Kidney capillary endothelial cell (primary cell): ENCODE results near the gene TUBB.
A peak's percentile ranks its signal among the peaks of the same experiment; 100 is the strongest.
"Not testable (repeated sequence)": the region's sequence is repeated elsewhere in the genome, so short reads cannot be mapped to it uniquely, and the experiment has no call there.

ENCODE experiments used
- DNase-seq: peaks from one replicate; pipeline ENCODE4 v3.0.0-alpha.2; 2018; ENCODE audit warnings: low spot score

The TUBB gene

GRCh38 chr6:30687659-30688431 is 32.3 kb upstream of the TUBB start:
- no peak for DNase-seq

DNA sequence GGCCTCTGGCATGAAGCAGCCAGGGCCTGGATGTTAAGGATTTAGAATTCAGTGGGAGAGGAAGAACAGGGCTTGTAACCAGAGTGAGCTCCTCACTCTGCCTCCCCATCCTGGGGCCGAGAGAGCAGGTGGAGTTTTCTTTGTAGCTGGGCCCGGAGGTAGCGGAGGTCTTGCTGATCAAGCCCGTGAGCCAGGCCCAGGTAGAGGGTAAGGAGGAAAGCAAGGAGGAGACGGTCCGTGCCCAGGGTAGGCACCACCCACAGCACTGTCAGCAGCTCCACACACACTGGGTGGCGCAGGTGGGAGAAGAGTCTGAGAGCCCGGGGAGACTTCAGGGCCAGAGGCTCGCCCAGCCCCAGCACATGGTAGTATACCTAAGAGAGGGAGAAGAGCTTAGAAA is 31.6 kb upstream of the TUBB start:
- DNase-seq, result no peak

GRCh38 chr6:30689022-30689865 is 30.9 kb upstream of the TUBB start:
- no peak for DNase-seq

DNA sequence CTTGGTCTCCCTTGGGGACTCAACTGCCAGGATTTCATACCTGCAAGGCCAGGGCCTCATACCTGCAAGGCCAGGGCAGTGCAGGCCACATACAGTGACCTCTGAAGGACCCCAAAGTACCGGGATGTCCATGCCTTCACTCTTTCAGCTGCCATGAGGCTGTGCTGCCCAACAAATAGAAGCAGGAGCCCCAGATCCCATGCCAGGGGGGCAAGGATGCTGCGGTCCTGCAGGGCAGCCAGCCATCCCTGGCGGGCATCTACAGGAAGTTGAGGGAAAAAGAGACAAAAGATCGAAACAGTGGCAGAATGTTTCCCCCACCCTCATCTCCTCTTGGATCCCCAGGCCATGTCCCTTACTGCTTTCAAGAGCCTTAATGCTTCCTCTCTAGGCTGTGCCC is 30.2 kb upstream of the TUBB start:
- DNase-seq, result no peak

GRCh38 chr6:30690403-30691207 is 29.5 kb upstream of the TUBB start, which contains the start of gene NRM:
TSS of gene NRM (minus strand) at chr6:30690984. CDS start at chr6:30690974, 10 bp downstream.
- peak; percentile 90 for DNase-seq

DNA sequence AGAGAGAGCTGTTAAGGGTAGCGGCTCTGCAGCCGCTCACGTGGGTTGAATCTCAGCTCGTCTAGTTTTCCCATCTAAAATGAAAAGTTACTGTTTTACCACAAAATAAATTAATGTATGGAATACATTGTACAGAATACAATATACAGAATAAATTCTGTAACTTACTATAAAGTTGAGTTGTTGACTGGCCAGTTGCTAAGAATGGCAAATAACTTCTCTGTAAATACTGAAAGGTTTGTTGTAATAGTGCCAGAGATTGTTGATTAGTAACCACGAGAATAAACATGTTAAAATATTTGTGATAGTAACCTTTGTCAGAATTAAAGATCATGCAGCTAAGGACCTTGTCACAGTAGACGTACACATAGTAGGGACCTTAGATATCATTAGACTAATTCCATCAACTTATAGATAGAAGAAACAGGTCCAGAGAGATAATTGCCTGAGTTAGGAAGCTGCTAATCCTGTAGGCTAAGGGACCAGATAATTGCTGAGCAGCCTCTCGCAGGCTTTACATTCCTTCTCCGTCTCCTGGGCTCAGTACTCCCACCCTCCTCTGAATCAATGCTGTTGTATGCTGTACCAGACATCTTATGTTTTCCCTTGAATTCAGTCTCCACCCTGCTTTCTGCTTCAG is 28.8 kb upstream of the TUBB start:
- DNase-seq, result no peak

DNA sequence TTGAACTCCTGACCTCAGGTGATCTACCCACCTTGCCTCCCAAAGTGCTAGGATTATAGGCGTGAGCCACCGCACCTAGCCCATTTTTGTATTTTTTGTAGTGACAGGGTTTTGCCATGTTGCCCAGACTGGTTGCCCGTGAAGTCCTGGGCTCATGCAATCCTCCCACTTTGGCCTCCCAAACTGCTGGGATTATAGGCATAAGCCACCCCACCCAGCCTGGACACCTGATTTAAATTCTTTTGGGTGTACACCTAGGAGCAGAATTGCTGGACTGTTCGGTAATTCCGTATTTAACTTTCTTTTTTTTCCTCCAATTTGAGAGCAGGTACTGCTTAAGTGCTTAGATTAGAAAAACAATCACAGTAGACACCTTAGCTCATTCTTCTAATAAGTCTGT is 23.7 kb upstream of the TUBB start:
- no peak for DNase-seq

DNA sequence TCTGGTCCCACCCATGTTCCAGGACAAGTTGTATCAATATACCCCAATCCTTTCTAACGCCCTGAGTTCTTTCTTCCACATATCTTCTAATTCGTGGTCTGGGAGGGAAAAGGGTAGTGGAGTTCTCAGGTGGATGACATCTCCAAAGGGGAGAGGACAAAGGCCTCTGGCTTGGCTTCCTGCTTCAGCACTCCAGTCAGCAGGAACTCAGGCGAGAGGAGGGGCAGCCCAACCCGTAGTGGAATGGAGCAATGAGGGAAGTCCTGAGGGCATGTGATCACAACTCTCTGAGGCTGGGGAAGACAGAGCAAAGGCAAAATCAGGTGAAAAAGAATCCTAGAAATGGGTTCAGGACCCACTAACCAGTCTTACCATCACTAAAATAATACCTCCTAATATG is 19.8 kb upstream of the TUBB start:
- DNase-seq, result no peak

DNA sequence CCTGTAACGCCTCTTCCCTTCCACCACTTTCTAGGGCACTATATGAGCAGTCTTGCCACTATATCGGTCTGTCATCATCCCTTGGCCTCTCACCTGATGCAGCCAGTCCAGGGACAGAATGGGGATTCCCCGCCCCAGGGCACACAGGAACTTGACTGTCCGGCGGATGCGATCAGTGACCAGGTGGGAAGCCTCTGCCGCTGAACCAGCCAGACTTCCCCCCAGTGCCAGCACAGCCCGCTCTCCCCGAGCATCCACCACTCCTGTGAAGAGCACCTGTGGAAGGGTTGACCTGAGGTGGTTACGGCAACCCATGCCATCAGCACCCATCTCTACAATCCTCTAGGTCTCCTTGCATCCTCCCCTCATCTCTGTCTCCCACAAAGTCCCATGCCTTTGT is 17.1 kb upstream of the TUBB start:
- DNase-seq, result no peak

GRCh38 chr6:30703821-30704220 is 16.3 kb upstream of the TUBB start:
- DNase-seq, result no peak

- no peak for DNase-seq
These were observed 14.5 kb upstream of the TUBB start for GRCh38 chr6:30705620-30706019.

GRCh38 chr6:30707281-30707850 is 12.8 kb upstream of the TUBB start:
- no peak for DNase-seq

DNA sequence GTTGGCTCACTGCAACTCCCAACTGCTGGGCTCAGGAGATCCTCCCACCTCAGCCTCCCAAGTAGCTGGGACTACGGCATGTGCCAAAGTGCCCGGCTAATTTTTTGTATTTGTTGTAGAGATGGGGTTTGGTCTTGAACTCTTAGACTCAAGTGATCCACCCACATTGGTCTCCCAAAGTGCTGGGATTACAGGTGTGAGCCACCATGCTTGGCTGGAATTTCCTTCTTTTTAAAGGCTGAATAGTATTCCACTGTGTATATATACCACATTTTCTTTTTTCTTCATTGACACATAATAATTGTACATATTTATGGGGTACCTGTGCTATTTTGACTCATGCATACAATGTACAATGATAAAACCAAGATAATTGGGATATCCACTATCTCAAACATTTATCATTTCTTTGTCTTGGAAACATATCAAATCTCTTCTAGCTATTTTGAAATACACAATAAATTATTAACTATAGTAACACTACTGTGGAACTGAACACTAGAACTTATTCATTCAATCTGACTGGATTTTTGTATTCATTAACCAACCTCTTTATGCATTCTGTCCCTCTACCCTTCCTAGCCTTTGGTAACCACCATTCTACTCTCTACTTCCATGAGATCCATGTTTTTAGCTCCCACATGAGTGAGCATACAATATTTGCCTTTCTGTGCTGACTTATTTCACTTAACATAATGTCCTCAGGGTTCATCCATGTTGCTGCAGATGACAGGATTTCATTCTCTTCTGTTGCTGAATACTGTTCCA is 10.9 kb upstream of the TUBB start:
- no peak for DNase-seq

DNA sequence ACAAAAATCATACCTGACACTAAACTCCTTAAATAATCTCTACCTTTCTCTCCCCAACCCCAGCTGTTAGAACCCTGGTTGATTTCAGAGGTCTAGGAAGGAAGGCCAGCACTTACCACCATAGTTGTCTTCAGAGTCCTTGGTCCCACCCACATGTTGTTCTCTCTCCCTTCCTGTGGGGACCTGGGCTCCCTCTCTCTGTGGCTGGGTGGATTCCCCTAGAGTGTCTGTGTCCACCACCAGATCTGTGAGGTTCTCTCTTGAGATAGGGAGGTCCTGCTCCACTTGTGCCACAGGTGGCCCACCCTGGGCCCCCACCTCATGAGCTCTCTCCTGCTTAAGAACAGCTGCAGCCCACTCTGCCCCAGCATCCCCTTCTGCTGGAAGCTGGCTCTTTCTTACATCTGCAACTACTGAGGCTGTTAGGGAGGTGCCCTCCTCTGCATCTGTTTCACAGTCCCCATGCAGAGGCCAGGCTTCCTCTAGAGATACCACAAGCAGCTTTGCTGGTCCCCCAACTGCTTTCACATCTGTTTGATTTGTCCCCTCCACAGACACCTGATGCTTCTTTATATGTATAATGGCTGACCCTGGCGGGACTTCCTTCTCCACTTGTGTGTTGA is 8.3 kb upstream of the TUBB start:
- no peak for DNase-seq

GRCh38 chr6:30712441-30712945 is 7.7 kb upstream of the TUBB start:
- no peak for DNase-seq

- no peak for DNase-seq
These were observed 5.9 kb upstream of the TUBB start for GRCh38 chr6:30714263-30714662.

DNA sequence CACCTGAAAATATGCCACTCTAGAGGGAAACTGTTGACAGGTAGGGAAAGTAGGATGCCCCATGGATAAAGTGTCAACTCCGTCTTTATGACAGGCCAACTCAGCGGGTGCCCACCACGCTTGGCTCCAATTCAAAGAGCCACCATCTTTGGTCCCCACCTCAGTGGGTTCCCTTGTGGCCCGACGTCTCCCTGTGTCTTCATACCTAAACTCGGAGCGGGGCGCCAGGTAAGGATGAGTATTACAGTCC is 3.3 kb upstream of the TUBB start:
- no peak for DNase-seq

DNA sequence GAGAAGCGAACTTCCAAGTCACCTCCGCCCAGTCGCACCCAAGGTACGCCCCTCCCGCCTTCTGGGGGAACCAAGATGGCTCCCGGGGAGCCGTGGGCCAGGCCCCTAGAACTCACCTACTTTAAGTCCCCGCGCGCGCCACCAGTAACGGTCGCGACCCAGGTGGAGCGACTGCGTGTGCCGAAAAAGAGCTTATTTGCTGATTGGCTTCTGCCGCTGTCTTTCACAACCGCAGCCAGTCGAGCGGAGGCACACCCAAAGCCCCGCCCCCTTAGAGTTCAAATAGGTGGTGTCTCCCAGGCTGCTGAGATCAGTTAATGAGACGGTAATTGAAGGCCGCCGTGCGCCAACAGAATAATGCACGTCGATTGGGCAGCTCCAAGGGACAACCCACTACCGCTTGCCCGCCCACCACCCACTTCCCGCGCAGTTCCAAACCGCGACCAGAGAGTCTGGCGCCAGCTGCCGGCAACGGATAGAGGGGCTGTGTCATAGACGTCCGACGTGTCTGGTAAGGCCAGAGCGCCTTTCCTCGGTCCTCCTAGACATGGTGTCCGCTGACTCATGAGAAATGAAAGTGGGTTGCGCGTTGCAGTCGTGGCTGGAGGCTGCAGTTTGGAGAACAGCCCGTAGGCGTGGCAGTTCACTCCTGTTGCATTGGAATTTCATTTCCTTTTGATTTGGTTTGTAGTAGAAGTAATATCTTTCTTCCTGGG is 2.9 kb upstream of the TUBB start, which contains the start of gene MDC1:
MDC1 (minus strand) TSS at position 153 of the 716 bp plus-strand sequence. CDS start 2,106 bp downstream, outside the sequence.
- DNase-seq, result peak; percentile 100

DNA sequence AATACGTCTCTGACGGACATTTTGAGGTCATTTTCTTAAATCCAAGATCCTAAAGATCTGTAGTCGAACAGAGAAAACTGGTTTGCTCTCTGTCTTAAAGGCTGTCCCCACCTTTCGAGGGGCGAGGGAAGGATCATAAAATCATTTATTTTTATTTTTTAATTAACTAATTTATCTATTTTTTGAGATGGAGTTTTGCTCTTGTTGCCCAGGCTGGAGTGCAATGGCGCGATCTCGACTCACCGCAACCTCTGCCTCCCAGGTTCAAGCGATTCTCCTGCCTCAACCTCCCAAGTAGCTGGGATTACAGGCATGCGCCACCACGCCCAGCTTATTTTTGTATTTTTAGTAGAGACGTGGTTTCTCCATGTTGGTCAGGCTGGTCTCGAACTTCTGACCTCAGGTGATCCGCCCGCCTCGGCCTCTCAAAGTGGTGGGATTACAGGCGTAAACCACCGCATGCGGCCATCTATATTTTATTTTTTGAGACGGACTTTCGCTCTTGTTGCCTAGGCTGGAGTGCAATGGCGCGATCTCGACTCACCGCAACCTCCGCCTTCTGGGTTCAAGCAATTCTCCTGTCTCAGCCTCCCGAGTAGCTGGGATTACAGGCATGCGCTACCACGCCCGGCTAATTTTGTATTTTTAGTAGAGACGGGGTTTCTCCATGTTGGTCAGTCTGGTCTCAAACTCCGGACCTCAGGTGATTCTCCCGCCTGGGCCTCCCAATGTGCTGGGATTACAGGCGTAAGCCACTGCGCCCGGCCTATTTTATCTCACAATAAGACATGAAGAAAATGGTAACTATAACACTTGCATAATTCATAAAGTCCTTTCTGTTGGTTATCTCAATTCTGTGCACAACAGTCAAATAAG is 2.1 kb upstream of the TUBB start:
- not testable (repeated sequence) for DNase-seq
